HG02970 (cell line): ENCODE results near the gene ABI3BP.

ENCODE experiments used
- ATAC-seq: cut with Tn5 transposase; IDR thresholded peaks from one replicate; pipeline ENCODE4 v1.9.1; 2021; ENCODE audit warnings: mild to moderate bottlenecking, moderate library complexity, moderate number of reproducible peaks; ENCODE audit not compliant: unreplicated experiment, low FRiP score

Gene ABI3BP

DNA sequence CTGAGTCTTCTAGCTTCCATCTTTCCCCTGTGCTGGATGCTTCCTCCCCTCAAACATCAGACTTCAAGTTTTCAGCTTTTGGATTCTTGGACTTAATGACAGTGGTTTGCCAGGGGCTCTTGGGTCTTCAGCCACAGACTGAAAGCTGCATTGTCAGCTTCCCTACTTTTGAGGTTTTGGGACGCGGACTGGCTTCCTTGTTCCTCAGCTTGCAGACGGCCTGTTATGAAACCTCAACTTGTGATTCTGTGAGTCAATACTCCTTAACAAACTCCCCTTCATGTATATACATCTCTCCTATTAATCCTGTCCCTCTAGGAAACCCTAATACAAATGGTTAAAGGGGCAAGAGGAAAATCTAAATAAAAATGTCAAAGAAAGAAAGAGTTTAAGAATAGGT, 100.1 kb downstream of the ABI3BP start:
- no peak for ATAC-seq

DNA sequence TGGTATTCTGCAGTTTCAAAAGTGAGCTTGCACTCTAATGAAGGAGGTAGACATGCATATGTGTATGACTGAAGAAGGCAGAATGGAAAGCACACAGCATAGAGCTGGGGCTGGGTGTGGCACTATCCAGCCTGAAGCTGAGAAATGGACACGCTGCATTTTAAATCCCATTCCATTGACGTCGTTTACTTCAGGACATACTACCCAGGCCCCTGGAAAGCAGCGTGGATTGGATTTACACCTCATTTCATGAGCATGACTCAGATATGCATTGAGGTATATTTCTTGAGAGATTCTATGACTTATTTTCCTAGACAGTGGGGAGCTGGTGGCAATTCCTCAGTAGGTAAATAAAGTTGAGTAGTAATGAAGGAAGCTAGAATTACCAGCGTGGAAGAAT, 101.4 kb downstream of the ABI3BP start:
- no peak for ATAC-seq

DNA sequence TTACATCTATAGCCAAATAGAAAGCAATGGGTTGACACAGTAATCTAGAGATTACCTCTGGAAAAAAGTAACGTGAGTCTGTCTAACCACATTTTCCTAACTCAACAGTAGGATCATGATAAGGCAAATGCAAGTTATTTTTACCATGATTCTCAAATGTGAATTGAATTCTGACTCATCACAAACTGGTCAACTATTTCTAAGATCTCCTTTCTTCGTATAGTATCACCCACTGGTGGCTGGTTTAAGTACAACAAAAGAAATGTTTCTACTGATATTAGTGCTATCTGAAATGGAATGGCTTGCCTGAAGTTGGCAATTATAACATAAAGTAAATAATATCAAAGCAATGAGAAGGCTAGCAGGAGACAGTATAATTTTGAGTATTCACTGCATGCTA, 102.2 kb downstream of the ABI3BP start:
- ATAC-seq, result no peak

DNA sequence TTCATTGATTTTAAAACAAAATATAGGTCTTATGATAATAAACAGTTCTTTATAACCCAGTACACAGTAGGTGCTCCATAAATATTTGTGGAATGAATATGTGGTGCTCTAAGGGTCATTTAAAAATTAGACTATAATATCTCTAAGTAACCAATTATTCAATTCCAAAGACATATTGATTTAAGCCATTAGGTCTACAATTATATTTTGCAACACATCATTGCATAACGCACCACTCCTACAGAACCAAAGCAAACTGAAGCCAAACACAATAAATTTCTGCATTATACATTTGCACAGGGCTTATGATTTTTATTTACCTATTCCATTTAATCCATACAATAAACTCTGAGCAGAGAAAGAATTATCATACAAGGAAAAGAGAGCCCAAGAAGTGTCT, 104.3 kb downstream of the ABI3BP start:
- ATAC-seq, result no peak

DNA sequence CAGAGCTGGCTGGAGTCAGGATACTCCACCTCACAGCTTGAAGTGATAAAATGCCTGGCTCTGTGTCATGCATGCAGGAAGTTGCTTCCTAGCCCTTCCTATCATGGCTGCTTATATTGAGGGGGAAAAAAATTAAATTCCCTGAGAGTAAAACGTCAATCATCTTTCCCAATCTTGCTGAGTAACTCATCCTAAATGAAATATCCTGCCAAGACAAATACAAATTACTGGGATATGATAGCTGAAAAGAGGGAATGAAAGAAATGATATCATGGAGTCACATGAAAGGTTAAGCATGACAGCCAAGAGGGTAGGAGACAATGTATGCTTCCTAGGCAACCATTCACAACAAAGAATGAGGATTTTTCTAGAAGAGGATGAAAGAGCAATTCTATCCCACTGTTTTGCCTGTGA, 110.6 kb downstream of the ABI3BP start:
- no peak for ATAC-seq

DNA sequence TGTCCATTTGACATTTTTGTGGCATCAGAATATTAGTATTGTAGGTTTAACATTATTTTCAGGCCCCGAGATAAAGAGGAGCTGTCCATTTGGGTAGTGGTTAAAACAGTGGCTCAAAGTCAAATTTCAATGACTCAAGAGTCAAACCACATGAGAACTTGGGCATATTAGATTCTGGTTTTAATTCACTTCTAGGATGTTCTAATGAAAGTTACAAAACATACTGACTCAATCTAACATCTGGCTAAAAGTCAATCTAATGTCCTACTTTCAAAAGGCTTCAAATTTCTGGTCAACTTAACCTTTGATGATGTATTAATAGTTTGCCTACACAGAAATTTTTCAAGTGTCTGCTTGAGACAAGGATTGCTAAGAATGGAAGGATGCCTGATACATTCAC, 112.4 kb downstream of the ABI3BP start:
- no peak for ATAC-seq

DNA sequence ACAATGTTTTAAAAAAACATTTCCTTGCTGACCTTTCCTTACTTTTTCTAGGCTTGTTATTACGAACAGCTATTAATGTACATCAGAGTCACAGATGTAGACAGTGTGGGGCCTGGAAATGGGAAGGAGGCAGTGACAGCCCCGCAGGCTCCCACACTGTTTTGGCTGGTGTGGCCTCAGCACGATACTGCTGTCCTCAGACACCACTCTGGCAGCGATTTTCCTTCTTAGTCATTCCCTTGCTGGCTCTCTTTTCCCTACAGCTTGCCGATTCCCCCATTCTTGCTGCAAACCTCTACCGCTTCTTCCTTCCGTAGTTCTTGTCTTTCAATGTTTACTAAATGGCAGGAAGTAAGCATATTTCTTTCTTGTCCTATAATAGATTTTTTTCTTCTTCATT, 113.1 kb downstream of the ABI3BP start:
- no peak for ATAC-seq

DNA sequence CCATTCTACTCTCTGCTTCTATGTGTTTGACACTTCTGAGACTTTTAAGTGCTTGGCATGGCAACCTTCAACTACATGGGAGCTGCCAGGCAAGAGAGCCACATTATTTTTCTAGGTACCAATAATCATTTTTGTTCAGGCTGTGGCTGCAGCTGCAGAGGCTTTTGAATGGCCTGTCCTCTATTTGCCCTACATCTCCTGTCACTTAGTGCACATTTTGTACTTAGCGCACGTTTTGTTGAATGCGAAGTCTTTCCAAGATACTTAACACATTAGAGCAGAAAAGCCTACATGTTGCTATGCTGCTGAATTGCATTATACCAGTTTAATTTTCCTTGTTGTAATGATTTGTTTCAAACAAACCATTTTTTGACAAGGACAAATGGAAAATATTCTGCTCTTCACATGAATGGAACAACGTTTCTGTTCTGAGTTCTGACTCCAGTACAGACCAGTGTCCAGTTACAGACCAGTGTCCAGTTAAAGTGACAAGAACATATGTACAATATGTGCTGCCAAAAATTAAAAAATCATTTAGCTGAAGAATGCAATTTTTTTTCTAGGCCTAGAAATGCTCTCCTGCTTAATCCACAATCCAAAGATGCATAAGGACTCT, 113.9 kb downstream of the ABI3BP start:
- no peak for ATAC-seq

DNA sequence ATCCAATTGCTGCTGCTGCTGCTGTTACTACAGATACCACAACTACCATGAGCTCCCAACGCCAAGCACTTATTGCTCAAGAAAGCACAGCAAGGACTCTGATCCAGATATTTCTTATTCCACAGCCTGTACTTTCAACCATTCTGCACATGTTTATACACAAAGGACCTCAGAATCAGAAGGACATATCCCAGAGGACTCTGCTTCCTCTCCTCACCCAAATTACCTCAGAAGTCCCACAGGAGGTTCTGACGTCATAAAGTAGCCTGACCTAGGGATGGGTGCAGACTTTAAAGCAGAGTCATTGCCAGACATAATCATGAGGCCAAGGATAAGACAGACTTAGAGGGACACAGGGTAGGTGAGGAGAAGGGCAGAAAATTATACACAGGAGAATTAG, 115.9 kb downstream of the ABI3BP start:
- no peak for ATAC-seq

DNA sequence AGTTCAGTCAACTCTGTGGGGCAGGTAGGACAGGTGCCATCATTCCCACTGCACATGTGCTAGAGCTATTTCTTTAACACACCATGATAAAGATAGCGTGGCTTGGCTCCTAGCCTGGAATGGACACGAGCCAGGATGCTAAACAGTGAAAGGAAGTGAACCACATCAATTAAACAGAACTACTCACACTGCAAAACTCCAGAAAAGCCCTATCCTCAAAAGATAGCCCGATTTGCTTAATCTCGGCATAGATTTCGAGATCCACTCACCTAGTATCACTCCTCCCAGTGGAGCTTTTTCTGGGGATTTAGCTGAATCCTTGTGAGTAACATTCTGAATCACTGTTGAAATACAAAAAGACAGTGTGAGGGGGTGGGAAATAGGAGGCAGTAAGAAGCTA, 118.0 kb downstream of the ABI3BP start:
- ATAC-seq, result no peak

DNA sequence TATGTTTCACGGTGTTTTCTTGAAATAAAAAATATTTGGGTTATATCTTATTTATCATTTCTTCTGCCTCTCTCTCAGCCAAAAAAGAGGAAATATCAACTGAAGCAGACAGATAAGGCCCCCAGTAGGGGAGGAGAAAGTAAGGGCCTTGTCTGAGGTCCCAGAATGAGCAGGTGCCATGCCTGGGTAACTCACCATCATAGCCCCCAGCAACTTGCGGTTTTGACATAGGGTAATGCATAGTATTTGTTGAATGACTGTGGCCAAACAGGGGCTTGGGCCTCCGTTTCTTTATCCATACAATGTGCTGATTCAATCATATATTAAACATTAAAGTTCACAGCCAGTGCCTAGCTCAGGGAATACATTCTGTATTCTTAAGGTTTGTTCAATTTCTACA, 119.6 kb downstream of the ABI3BP start:
- ATAC-seq, result no peak

DNA sequence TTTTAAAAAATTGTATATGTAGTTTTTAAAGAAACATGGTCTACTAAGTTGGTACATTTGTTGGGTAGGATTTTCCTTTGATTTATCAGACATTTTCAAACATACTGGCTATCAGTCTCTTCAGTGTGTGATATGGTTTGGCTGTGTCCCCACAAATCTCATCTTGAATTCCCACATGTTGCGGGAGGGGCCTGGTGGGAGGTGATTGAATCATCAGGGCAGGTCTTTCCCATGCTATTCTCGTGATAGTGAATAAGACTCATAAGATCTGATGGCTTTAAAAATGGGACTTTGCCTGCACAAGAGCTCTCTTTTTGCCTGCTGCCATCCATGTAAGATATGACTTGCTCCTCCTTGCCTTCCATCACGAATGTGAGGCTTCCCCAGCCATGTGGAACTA, 121.9 kb downstream of the ABI3BP start:
- ATAC-seq, result no peak

DNA sequence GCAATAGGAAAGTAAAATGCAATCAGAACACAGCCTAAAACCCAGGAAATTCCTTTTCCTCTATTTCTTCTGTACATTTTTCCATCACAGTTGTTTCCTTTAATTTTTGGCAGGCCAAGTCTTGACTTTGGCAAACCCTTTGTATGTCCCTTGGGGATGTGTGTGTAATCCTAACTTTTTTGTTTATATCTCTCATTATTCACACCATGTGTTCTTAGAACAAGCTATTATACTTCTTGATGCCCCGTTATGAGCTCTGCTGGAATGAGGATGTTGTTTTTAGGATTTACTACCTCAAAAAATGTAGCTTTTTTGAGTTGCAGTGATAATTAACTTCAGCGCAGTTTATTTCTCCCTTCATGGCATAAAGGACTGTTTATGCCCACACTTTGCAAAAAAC, 123.4 kb downstream of the ABI3BP start:
- ATAC-seq, result no peak

DNA sequence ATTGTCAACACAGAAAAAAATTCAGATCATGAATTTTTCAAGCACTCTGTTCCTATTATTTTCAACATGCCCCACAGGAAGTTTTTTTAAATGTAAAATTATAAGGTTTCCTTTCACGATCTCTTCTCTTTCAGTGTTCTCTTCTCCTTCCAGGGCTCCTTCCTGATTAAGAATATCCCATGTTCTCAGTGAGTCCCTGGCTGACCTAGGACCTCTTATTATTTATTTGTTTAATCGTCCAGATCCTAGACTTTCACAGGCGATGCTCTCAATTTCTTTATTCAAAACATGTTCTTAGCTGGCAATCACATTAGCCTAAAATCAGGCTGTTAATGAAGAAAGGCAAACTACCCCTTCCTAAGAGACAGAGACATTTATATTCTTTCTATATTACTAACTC, 124.3 kb downstream of the ABI3BP start:
- ATAC-seq, result no peak

DNA sequence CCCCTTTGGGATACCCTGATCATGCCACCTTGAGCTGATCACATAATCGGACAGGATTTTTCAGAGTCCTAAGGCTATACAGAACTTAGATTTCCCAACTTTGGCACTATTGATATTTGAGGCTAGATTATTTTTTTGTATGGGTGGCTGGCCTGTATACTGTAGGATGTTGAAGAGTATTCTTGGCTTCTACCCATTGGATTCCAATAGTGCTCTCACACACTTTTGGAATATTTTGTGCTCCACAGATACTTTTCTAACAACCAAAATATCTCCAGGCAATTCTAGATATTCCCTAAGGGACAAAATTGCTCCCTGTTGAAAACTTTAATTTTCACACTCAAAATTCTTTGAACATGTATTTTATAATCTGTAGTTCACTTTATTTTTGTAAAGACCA, 125.1 kb downstream of the ABI3BP start:
- ATAC-seq, result no peak

DNA sequence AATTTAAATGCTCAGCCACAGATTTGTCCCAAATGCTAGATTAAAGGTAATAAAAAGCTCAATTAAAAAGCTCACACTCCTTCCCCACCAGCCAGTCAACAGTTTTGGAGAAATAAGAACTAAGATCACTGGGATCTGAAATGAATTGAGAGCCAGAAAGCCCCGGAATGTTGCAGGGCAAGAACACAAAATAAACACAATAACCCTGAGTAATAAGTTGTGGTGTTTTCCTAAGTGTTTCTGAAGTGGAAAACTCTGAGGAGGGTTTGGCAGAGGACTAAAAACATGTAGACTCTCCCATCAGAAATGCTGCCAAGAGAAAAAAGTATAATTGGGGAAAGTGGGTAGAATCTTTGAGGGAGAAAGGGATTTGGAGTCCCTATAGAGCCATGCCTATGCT, 127.8 kb downstream of the ABI3BP start:
- ATAC-seq, result no peak

DNA sequence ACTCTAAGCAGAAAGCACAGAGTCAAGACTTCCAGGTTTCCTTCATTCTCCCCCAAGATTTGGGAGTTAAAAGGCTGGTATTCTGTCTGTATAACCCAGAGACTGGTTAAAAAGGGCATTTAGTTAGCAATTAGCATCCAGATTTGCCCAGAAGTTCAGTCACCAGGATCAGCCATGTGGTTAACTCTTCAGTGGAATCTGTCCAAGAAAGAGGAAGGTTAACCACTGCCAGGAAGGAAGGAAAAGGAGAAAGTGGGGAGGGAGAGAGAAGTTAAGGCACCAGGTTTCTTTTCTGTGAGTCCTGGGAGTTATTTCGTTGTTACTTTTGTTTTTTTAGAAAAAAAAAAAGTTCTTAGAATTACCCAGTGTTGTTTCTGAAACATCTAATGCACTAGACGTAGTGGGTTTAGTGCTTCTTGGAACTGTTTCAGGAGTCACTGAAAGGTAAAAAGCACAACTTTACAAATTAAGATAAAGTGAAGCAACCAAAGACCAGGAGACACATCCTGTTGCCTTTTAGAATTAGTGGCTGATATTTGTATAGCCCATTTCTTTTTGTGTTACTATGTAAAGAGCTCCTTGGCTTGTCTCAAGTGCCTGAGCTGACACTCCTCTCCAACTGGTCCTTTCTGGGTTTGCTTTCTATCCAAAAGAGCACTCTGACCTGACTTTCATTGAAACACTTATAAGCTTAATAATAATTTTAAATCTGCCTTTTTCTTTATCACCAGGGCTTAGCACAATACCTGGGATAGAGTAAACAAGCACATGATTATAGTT, 128.6 kb downstream of the ABI3BP start:
- ATAC-seq, result no peak

DNA sequence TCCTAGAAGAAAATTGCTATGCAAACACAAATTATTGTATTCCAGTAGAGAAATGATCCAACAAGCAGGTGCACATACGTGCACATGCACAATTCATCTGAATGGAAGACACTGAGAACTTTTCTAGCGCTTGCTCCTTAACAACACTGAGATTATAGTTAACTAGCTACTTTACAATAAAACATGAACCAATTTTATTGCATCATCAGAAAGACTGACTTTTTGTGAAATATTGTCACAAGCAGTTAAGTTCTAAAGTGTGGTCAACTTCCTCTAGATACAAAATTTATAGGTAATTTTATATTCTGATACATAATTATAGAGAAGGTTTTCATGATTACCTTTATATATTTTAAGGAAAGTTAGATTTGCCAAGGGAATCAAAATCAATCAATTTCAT, 135.4 kb downstream of the ABI3BP start:
- no peak for ATAC-seq

DNA sequence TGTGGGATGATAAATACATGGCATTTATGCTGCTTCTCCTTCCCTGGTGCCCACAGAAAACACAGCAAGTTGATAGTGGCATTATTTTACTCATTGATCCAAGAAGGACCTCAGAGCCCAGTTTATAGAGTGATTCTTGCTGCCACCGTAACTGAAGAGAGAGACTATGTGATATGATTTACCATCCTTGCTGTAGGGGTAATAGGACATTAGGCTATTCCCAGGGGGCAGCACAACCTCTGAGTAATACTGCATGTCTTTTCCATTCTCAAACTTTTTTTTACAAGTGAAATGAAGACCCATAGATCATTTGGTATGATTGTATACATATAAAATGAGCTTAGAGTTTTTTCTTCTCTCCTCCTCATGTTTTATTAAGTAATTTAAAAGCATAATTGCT, 136.4 kb downstream of the ABI3BP start:
- no peak for ATAC-seq

DNA sequence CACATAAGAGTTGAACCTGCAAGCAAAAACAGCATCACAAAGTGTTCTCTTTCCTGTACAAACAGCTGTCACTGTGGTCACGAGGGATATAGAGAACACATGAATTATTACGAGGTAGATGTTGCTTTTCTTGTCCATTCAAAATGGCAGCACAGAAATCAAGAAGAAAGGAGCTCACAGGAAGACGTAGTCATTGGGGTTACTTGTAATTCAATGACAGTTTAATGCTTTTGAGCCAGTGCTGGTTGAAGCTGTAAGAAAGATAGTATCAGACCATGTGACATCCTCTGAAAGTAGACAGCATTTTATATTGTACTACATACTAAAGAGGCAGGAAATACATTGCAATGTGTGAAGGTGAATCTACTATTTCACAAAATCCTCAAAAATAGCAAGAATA, 140.4 kb downstream of the ABI3BP start:
- no peak for ATAC-seq

DNA sequence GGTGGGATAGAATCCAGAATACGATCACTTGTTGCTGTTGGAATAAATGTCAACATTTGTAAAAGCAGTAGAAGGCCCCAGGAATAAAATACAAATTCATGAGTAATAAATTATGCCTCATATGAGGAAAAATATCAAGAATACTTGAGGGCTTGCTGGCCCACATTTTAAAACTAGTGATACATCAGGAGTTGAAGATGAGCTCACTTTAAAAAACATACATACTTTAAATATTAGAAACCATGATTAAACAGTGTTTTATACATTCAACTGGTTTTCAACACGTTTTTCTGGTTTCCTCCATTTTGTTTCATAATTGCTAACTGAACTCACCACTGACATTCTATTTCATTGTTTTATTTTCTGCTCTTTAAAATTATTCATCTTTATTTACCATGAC, 142.5 kb downstream of the ABI3BP start:
- ATAC-seq, result no peak

DNA sequence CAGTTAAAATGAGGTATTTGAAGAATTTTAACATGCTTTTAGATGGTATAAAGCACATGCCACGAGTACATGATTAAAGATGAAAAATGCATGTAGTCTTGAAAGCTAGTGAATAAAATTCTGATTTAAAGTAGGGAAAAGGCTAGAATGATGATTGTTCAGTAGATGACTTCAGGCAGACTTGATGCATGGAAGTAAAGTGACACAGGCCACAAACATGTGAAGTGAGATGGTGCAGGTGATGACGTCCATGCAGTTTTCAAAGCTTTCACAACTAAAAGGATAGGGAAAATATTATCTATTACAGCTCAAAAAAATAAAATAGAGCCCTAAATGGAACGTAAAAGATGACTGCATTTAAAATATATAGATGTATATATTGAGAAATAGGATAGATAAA, 143.1 kb downstream of the ABI3BP start:
- no peak for ATAC-seq
